NCI-H69 (cell line): Measurements from ENCODE around the gene SEC22C.

Experiments used
- DNase-seq: peaks from one replicate; lab custom pipeline; 2025; lab: John Stamatoyannopoulos, UW

Gene SEC22C

GRCh38 chr3:42498034-42498433 lies 83.7 kb downstream of the SEC22C start:
- no peak for DNase-seq
